Measurements from ENCODE around the gene ADARB2.

Gene ADARB2

GRCh38 chr10:1289591-1289990, 447.7 kb downstream of the ADARB2 start:
- no peak for TF ChIP-seq SIN3A (IDR thresholded peaks at IDR 0.05; ENCODE audit: borderline replicate concordance, insufficient read depth, low read length)
- TF ChIP-seq FOXP2 (optimal IDR thresholded peaks at IDR 0.05; ENCODE audit: borderline replicate concordance, extremely low read depth, extremely low read length, insufficient read depth) = no peak

GRCh38 chr10:1287971-1288401, 449.3 kb downstream of the ADARB2 start:
- TF ChIP-seq TAF1 (IDR thresholded peaks at IDR 0.05; ENCODE audit: borderline replicate concordance, insufficient read depth, low read length) (no peak), SIN3A (IDR thresholded peaks at IDR 0.05; ENCODE audit: borderline replicate concordance, insufficient read depth, low read length) (no peak), FOXP2 (optimal IDR thresholded peaks at IDR 0.05; ENCODE audit: borderline replicate concordance, extremely low read depth, extremely low read length, insufficient read depth) (no peak), REST (IDR thresholded peaks at IDR 0.05; ENCODE audit: insufficient read depth in 1 of 2, low read depth in 2 of 2, low read length in 2 of 2) (no peak), POLR2AphosphoS5 (IDR thresholded peaks at IDR 0.05; ENCODE audit: low read depth, low read length) (no peak)

GRCh38 chr10:1287487-1287886, 449.8 kb downstream of the ADARB2 start:
- TF ChIP-seq FOXP2 (optimal IDR thresholded peaks at IDR 0.05; ENCODE audit: borderline replicate concordance, extremely low read depth, extremely low read length, insufficient read depth) (no peak), POLR2AphosphoS5 (IDR thresholded peaks at IDR 0.05; ENCODE audit: low read depth, low read length) (no peak), TAF1 (IDR thresholded peaks at IDR 0.05; ENCODE audit: borderline replicate concordance, insufficient read depth, low read length) (no peak), REST (IDR thresholded peaks at IDR 0.05; ENCODE audit: insufficient read depth in 1 of 2, low read depth in 2 of 2, low read length in 2 of 2) (no peak), SIN3A (IDR thresholded peaks at IDR 0.05; ENCODE audit: borderline replicate concordance, insufficient read depth, low read length) (no peak)

GRCh38 chr10:1284076-1284475, 453.2 kb downstream of the ADARB2 start:
- TF ChIP-seq SIN3A (IDR thresholded peaks at IDR 0.05; ENCODE audit: borderline replicate concordance, insufficient read depth, low read length) (no peak), TAF1 (IDR thresholded peaks at IDR 0.05; ENCODE audit: borderline replicate concordance, insufficient read depth, low read length) (no peak), REST (IDR thresholded peaks at IDR 0.05; ENCODE audit: insufficient read depth in 1 of 2, low read depth in 2 of 2, low read length in 2 of 2) (no peak), POLR2AphosphoS5 (IDR thresholded peaks at IDR 0.05; ENCODE audit: low read depth, low read length) (no peak), FOXP2 (optimal IDR thresholded peaks at IDR 0.05; ENCODE audit: borderline replicate concordance, extremely low read depth, extremely low read length, insufficient read depth) (no peak)

GRCh38 chr10:1281405-1281782, 455.9 kb downstream of the ADARB2 start:
- TF ChIP-seq TAF1 (IDR thresholded peaks at IDR 0.05; ENCODE audit: borderline replicate concordance, insufficient read depth, low read length) (no peak), REST (IDR thresholded peaks at IDR 0.05; ENCODE audit: insufficient read depth in 1 of 2, low read depth in 2 of 2, low read length in 2 of 2) (no peak), POLR2AphosphoS5 (IDR thresholded peaks at IDR 0.05; ENCODE audit: low read depth, low read length) (no peak), SIN3A (IDR thresholded peaks at IDR 0.05; ENCODE audit: borderline replicate concordance, insufficient read depth, low read length) (no peak), FOXP2 (optimal IDR thresholded peaks at IDR 0.05; ENCODE audit: borderline replicate concordance, extremely low read depth, extremely low read length, insufficient read depth) (no peak)
